Mammary epithelial cell (primary cell): Measurements from ENCODE around the gene FGF22.

Source experiments
- EZH2 ChIP-seq: IDR thresholded peaks from 2 replicates; pipeline ENCODE4 v1.6.1; 2012; ENCODE audit warnings: low read length, inconsistent platforms, borderline replicate concordance
- TF ChIP-seq, protein P1 (sequence below), 2 donors: IDR thresholded peaks in 1 of 2; conservative IDR thresholded peaks in 1 of 2; 2 replicates each; pipeline ENCODE4 v1.5.1; 2011 to 2012; ENCODE audit warnings: inconsistent platforms in 2 of 2, low read length in 2 of 2, mild to moderate bottlenecking in 2 of 2, control low read depth in 1 of 2, low read depth in 1 of 2; ENCODE audit not compliant: insufficient read depth in 1 of 2; ENCODE audit errors: extremely low read depth in 1 of 2

DNA sequence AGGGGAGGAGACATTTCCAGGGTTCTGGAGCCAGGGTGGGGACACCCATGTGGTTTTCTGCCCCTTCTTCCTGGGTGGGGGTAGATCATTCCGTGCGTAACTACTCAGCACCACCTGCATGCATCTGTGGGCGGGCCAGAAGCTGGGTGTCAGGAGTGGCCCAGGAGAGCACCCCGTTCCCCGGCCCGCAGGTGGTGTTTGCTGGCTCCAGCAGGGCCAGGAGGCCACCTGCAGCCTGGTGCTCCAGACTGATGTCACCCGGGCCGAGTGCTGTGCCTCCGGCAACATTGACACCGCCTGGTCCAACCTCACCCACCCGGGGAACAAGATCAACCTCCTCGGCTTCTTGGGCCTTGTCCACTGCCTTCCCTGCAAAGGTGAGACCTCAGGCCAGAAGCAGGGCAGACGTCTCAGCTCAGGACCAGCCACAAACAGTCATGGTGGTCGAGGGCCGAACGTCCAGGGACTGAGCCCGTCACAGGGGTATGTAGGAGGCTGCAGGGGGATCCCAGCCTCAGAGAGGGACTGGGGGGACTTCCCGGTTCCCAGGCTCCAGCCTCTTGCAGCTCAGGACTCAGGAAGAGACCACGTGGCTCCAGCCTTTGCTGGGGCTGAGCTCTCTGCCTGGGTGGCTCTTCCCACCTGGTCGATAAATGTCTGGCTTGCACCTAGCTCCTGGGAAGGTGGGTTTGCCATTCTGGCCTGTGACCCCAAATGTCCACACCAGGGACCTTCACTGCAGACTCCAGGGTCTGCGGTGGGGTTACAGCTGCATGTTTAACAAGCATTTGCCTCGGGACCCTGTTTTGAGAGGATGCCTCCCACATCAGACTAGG lies 38.1 kb downstream of the FGF22 start:
- TF ChIP-seq, protein P1, sequence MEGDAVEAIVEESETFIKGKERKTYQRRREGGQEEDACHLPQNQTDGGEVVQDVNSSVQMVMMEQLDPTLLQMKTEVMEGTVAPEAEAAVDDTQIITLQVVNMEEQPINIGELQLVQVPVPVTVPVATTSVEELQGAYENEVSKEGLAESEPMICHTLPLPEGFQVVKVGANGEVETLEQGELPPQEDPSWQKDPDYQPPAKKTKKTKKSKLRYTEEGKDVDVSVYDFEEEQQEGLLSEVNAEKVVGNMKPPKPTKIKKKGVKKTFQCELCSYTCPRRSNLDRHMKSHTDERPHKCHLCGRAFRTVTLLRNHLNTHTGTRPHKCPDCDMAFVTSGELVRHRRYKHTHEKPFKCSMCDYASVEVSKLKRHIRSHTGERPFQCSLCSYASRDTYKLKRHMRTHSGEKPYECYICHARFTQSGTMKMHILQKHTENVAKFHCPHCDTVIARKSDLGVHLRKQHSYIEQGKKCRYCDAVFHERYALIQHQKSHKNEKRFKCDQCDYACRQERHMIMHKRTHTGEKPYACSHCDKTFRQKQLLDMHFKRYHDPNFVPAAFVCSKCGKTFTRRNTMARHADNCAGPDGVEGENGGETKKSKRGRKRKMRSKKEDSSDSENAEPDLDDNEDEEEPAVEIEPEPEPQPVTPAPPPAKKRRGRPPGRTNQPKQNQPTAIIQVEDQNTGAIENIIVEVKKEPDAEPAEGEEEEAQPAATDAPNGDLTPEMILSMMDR (conservative IDR thresholded peaks at IDR 0.05 in 1 of 2, IDR thresholded peaks at IDR 0.05 in 1 of 2; ENCODE audit: extremely low read depth in 1 of 2, insufficient read depth in 1 of 2, low read depth in 1 of 2, low read length in 2 of 2): no peak
- TF ChIP-seq EZH2: no peak
